ENCODE data around the gene MED14. TPM values are rescaled to one million over a fixed set of nuclear protein-coding genes. Genes with fewer than 3 reads are reported as not detected.
A peak's percentile ranks its signal among the peaks of the same experiment; 100 is the strongest.
"Not testable (repeated sequence)": the region's sequence is repeated elsewhere in the genome, so short reads cannot be mapped to it uniquely, and the experiment has no call there.

Gene MED14
- 30.1 TPM for polyA plus RNA-seq (2013, experiment 1 of 2; ENCODE audit: insufficient read length)
- 36.3 TPM for polyA plus RNA-seq (2013, experiment 2 of 2; ENCODE audit: insufficient read length)

DNA sequence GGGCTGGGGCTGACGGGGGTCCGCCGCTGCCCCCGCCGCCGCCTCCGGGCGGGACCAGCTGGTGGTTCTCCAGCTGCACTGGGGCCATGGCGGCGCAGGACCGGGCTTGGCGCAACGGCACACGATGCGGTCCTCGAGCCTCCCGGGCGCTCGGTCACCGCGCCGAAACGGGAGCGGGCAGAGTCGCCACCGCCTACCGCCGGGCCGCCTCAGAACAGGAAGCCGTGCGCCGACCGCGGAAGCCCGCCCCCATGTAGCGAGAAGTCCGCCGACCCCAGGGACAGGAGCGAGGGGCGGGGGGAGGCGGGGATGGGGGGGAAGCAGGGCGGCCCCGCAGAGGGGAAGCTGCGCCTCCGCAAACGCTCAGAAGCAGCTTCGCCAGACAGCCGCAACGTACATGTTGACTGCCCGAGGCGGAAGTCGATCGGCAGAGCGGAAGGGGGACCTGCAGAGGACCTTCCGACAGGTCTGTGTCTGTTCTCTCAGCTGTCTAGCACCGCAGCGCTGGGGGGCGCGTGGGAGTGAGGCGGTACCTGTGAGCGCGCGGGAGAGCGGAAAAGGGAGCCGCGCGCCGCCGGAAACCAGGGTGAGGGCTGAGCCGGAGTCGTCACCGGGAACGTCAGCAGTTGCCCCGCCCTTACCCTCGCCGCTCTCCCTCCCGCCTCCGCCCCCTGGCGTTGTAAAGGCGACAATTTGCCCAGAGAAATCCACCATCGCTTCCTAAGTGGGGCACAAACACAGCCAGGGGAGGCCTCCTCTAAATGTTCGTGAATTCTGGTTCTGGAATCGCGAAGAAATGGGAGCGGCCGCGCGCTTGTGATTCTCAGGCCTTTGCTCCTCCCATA is at the start of gene MED14:
Gene MED14 (minus strand): TSS at position 218 of the 845 bp plus-strand sequence. CDS start 130 bp downstream, at position 88.
- peak; percentile 82 for DNase-seq

DNA sequence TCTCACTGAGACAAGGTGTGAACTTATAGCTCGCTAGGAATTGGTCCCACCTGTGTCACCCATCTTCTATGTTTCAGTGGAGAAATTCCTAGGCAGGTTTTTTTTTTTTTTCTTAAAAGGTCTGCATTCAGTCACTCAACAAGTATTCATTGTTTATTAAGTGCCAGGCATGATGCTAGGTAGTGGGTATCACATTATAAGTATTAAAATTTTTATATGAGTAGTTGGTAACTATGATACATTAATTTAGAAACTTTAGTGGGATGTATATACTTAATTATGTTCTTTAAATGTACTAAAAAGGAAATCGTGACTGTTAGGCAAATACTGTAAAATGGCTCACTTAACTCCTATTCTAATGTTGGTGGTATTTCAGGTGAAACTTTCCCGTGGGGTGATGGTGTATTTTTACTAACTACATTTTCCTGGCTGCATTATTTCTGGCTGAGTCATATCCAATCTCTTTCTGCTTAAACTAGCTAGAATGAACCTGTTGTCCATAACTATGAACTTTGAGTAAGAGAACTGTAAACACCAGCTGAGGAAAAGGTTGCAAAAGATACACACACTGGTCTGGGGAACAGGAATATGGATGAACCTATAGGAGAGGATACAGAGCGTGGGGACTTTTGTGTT is 49.3 kb upstream of the MED14 start:
- no peak for DNase-seq

DNA sequence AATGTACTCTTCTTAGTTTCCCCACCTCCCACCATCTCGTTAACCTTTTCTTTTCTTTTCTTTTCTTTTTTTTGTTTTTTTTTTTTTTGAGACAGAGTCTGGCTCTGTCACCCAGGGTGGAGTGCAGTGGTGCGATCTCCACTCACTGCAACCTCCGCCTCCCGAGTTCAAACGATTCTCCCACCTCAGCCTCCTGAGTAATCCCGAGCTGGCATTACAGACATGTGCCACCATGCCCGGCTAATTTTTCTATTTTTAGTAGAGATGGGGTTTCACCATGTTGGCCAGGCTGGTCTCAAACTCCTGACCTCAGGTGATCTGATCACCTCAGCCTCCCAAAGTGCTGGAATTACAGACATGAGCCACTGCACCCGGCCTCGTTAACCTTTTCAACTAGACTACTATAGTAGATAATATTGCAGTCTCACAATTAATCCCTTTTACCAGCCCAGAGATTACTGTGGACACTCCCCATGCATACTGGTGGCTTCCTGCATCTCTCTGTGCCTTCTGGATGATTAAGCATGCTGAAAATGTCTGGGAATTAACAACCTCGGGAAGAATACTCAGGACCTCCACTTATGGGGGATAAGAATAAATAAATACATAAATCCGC is 47.4 kb upstream of the MED14 start:
- not testable (repeated sequence) for DNase-seq

DNA sequence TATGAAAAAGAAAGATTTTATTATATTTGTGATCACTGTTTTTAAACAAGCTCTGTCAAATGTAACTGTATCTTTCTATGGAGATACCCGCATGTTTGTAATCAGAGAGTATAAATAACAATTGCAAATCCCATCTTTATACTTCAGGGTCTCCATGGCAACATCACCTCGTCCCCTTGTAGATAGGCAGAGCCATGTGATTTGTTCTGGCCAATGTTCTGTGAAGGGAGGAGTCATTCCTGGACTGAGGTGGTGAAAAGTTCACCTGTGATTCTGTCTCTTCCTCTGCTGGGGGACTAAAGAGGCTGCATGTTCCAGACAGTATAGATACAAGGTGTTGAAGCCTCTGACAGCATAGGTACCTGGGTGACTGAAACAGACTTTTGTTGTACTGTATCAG is 45.6 kb upstream of the MED14 start:
- DNase-seq = no peak

DNA sequence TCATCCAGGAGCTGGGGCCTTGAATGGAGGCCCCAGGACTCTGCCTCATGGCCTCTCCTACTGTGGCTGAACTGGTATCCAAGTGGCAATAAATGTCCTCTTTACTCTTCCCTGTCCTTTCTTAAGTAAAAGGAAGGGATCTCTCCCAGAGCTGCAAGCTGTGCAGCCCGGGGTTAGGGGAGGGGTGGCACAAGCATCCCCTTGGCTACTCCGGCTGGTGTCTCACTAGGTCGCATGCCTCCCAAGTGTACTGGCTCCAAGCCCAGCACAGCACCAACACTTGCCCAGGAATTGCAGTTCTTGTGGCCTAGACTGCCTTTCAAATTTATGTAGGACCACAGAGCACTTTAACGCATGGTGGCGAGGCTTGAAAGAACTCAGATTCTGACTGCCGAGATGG is 44.7 kb upstream of the MED14 start:
- DNase-seq = no peak

DNA sequence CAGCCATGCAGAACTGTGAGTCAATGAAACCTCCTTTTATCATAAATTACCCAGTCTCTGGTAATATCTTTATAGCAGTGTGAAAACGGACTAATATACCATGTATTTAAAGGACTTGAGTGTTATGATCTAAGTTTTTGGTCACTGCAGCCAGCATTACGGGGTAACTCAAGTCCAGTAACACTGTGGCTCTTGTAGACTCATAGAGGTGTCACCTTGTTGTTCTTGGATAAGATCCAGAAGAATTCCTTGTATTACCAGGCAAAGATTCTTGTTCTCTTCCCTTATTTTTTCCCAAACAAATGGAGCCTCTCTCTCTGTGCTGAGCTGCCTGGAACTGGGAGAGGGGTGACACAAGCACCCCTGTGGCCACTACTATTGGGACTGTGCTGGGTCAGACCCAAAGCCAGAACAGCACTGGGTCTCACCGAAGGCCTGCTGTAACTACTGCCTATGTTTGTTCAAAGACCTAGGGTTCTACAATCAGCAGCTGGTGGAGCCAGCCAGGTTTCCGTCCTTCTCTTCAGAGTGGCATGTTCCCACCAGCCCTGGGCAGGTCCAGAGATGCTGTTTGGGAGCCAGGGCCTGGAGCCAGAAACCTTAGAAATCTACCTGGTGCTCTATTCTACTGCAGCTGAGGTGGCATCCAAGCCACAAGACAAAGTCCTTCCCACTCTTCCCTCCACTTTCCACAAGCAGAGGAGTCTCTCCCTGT is 43.7 kb upstream of the MED14 start:
- DNase-seq = peak; percentile 30

DNA sequence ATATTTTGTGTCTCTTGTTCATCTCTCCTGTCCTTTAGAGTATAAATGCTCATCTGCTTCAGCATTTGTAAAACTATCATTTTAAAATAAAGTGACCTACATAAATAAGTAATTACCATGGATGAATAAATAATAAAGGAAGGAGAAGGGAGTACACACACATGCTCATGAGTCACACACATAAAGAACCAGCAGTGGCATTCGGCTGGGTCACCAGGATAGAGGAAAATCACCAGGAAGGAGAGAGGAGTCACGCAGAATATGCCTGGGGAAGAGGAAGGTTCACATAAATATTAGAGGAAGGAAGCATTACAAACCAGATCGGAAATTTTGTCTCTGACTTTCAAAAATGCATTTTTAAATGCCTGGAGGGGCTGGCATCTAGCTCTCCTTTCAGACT is 38.5 kb upstream of the MED14 start:
- peak; percentile 3 for DNase-seq

DNA sequence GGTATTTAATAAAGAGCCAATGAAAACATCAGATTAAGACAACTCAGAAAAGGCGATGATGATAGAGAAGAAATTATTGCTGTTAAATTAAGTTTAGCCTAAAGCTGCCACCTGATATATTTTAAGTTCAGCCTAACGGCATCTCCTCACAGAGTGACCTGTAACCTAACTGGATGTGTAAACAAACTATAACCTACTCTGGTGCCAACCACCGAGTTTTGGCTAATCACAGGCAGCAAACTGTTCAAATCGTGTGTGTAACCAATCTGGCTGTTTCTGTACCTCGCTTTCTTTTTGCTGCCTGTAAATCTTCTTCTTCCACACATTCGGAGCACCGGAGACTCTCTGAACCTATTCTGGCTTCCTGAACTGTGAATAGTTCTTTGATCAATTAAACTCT is 37.8 kb upstream of the MED14 start:
- DNase-seq = no peak

DNA sequence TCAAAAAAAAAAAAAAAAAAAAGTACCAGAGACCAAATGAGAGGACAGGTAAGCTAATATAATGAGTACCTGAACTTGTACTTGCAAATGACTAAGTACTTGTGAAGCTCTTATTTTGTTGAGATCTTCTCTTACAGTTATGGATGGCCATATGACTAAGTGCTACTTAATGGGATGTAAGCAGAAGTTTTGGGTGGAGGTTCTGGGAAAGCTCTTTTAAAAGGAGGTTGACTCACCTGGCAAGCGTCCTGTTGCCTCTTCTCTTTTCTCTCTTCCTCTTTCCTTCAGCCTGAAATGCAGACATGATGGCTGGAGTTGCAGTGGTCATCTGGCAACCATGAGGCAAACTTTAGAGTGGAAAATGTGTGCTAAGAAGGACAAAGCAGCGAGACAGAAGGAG is 36.9 kb upstream of the MED14 start:
- peak; percentile 47 for DNase-seq

DNA sequence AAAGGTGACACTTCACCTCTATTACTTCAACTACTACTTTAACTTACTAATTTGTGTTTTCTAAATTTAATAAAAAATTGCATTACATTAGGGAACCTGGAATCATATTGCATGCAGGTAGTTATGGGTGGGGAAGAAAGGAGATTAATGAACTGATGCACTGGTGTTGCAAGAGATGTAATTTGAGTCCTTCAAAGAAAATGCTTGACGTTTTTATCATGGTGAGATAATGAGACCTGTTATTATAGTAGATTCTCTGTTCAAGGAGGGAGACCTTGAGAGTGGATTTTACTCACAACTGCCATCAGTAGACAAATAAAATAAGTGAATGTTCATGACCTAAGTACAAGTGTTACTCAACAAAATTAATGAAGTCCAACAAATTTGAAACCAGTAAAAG is 26.4 kb upstream of the MED14 start:
- no peak for DNase-seq

DNA sequence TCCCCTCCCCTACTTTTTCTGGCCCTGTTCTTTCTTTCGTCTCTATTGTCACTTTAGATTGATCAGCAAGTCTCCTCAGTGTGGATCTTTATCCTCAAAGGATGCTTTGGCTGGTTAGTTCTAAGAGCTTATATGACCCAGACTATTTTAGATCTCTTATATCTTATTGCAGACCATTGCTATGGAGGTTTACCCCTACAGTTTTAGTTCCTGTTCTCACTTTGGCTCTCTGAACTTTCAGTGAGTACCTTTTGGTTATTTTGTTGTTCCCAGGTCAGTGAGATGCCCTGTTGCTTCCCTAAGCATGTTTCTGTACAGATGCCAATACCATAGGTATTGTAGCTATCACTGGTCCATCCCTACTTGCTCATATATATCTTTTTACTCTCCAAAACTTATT is 24.0 kb upstream of the MED14 start:
- no peak for DNase-seq

DNA sequence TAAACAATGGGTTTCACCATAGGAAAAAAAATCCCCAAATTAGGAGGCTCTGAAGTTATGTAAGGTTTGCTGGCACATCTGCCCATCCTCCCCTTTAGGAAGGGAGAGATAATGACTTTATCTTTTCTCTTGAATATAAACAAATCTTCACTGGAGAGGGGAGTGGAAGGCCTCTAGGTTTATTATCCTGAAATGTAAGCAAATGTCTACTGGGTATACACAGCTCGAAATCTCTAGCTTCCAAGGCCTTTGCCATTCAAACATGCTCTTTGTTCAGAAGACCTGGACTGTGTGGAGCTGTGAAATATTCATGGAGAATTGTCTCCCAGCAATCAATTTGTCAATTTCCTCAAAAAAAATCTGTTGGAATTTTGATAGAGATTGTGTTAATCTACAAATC is 21.7 kb upstream of the MED14 start:
- no peak for DNase-seq

DNA sequence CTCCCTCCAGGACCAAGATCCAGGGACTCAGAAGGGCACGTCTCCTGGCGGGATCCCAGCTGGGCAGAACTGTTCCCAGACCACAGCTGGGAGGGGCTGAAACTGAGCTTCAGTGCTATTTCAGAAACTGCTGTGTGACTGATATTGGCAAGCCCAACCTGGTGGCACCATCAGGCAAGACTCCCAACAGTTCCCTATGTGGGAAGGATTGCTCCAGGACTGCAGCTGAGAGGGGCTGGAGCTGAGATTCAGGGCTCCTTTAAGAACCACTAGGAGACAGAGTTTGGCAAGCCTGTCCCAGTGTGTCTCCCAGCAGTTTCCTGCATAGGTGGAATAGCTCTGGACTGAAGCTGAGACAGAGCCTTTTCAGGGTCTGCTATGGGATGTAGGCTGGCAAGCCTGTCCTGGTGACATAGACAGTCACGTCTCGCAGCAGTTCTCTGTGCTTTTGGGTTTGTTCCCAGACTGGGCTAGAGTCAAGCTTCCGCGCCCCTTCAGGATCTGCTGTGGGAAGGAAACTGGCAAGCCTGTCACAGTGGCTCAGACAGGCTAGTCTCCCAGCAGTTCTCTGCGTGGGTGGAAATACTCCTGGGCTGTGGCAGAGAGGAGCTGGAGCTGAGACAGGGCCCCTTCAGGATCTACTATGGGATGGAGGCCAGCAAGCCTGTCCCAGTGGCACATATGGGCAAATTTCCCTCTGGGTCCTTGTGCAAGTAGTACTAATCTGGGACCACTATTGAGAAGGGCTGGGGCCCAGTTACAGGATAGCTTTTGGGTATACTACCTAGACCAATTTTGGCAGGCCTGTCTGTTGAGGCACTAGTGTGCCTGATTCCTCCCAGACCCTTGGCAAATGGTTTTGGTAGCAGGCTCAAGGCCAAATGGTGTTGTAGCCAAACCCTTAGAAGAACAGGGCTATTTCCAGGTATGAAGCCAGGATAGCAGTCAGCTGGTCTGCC is 20.2 kb upstream of the MED14 start:
- DNase-seq = no peak

DNA sequence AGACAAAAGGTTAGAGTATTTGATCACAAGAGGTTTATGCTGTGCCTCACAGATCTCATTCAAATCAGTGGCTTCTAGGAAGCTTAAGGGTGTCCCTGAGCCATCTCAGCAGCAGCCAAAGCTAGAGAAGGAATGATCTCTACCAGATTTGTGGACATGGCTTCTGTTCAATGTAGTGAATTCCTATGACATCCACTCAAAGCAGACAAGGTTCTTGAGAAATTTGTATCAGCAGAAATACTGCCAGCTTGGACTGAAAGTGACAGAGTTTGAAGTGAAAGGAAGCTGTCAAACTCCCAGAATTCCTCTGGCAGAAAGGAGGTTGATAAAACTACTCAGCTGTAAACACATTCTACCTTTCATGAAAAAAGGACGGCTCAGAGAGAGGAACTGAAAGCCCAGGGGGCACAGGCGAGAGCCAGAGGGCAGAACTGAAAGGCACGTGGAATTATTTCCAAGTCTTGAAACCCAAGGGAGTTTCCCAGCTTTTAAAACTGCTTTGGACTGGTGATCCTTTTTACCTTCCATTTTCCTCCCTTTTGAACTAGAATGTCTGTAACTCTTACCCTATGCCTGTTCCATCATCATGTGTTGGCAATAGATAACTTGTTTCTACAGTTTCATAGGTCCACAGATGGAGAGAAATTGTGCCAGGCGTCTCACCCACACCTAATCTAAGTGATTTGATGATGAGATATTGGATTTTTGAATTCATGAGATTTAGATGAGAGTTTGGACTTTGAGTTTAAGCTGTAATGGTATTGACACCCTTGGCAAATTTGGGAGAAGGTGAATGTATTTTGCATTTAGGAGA is 14.5 kb upstream of the MED14 start:
- no peak for DNase-seq

DNA sequence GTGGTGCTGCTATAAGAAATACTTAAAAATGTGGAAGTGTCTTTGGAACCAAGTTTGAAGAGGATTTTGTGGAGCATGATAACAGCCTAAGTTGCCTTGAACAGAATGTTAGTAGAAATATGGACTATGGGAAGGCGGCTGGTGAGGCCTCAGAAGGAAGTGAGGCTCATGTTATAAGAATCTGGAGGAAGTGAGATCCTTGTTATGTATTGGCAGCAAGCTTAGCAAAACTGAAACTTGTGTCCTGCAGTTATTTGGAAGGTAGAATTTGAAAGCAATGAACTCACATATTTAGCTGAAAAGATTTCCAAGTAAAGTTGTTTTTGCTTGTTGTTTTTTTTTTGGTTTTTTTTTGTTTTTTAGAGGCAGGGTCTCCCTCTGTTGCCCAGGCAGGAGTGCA is 13.6 kb upstream of the MED14 start:
- DNase-seq = no peak

DNA sequence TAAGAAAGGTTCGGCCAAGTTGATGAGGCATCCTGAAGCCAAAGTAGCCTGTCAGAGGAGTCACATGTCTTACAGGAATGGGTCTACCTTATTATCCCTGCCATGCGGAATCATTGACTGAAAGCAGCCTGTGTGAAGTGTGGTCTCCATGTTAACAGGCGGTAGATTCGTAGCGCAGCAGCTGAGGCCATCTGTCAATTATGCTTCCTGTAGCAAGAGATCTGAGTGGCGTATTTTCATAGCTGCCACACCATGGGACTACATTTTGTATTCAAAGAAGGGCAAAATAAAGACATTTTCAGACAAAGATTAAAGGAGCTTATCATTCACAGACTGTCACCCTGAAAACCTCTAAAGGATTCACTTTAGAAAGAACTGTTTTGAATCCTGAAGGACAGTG is 11.2 kb upstream of the MED14 start:
- no peak for DNase-seq

DNA sequence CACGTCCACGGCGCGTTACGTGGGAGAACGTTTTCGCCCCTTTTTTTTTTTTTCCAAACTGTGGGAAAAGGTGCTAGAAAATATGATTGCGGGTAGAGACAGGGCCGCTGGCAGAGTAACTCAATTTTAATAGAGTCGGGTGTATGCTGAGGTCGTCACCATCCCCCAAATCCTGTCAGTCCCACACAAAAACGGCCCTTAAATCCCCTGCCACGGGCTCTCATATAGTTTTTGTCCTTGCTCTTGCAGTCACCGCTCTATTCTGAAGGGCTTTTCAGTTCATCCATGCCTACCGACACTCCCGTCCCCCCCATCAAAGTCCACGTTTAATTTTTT is 796 bp upstream of the MED14 start:
- DNase-seq = no peak

DNA sequence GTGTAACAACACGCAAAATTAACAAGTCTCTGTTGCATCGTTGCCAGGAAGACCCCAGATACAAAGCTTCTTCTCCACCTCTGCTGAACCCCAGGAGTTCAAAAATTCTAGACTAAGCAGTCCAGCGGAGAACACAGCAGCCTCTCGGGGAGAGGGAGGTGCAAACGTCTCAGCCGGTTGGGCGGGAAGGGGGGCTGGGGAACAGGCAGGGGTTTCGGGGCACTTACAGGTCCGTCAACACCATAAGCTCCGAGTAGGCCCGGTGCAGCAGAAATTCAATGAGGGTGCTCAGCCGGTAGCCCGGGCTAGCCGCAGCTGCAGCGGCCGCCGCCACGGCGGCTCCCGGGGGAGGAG is 394 bp downstream of the MED14 start:
- DNase-seq = peak; percentile 8

DNA sequence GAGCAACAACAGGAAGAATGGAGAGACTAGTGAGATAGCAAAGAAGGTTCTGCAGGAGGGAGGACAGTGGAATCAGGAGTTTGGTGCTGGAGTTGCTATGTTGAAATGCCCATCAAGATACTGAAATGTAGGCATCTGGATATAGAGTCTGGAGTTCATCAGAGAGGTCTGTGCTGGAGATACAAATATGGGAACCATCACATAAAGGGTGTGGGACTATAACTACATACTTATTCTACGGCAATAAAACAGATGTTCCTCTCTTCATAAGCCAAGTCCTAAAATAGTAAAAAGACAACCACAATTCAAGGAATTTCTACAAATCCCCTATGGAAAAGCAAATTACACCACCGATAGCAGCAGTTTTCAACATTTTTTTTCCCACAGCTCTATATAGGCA is 1.6 kb downstream of the MED14 start:
- peak; percentile 4 for DNase-seq

DNA sequence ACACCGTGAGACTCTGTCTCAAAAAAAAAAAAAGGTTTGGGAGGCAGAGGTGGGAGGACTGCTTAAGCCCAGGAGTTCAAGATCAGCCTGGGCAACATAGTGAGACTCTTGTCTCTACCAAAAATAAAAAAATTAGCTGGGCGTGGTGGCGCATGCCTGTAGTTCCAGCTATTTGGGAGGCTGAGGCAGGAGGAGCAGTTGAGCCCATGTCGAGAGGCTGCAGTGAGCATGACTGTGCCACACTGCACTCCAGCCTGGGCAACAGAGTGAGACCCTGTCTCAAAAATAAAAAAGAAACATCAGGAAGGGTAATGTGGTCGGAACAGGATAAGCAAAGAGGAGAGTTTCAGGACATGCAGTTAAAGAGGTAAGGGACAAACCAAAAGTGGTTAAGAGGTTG is 2.8 kb downstream of the MED14 start:
- DNase-seq = not testable (repeated sequence)

Measured in fibroblast of skin of abdomen (primary cell).